ENCODE measurements around the gene RASSF7.

Gene RASSF7

GRCh38 chr11:532986-533585 is 27.7 kb upstream of the RASSF7 start:
- peaks cover 5% of the 10 kb centered on the region for H3K9me3 ChIP-seq (ENCODE audit: insufficient read depth, low read depth, low read length)
- WGBS (ENCODE audit: extremely low coverage, insufficient coverage, insufficient read length): no CpG with 5 or more reads among the region's 33 CpGs
- no peak overlapping the region for H2BK12ac ChIP-seq (ENCODE audit: low read length)
- H3K23ac ChIP-seq (ENCODE audit: low read length): no peak overlapping the region
- no peak overlapping the region for H3K4me2 ChIP-seq (ENCODE audit: low read length)
- H2AK5ac ChIP-seq (ENCODE audit: low read length): no peak overlapping the region
- peaks cover 15% of the 10 kb centered on the region for H3K79me1 ChIP-seq (ENCODE audit: low read length)
- H4K8ac ChIP-seq (ENCODE audit: low read depth, low read length): no peak overlapping the region
- peaks cover 21 to 23% of the 10 kb centered on the region in 2 experiments for H3K4me1 ChIP-seq (ENCODE audit: control insufficient read depth in 1 of 2, insufficient read depth in 2 of 2, low read length in 2 of 2)
- no peak overlapping the region for H3K4me3 ChIP-seq (ENCODE audit: low read depth, low read length)
- DNase-seq: no peak
- H3K79me2 ChIP-seq (ENCODE audit: control insufficient read depth, insufficient read depth, low read length, poor library complexity): peaks cover 6% of the 10 kb centered on the region
- H2BK5ac ChIP-seq (ENCODE audit: low read depth, low read length, poor library complexity): no peak overlapping the region
- H2BK120ac ChIP-seq (ENCODE audit: insufficient read depth, low read length, poor library complexity): no peak overlapping the region
- no peak overlapping the region for H3K18ac ChIP-seq (ENCODE audit: low read length)
- H4K12ac ChIP-seq (ENCODE audit: low read depth, low read length): no peak overlapping the region
- H2AFZ ChIP-seq (ENCODE audit: insufficient read depth, low read length, poor library complexity): no peak overlapping the region
- H3K9ac ChIP-seq (ENCODE audit: low read length): no peak overlapping the region
- no peak overlapping the region for H4K91ac ChIP-seq (ENCODE audit: low read depth, low read length)
- peaks cover 31 to 37% of the 10 kb centered on the region in 2 experiments for H3K36me3 ChIP-seq (ENCODE audit: control insufficient read depth in 1 of 2, insufficient read depth in 2 of 2, low read length in 2 of 2)
- H3K4ac ChIP-seq (ENCODE audit: low read depth, low read length): no peak overlapping the region
- H3K27me3 ChIP-seq (ENCODE audit: insufficient read depth, low read length): peaks cover 12% of the 10 kb centered on the region
- H3K27ac ChIP-seq (ENCODE audit: low read depth, low read length): no peak overlapping the region
- no peak overlapping the region for H3K14ac ChIP-seq (ENCODE audit: low read length)

- Histone ChIP-seq H2AFZ (ENCODE audit: insufficient read depth, low read length, poor library complexity) (no peak overlapping the region), H3K9me3 (ENCODE audit: insufficient read depth, low read depth, low read length) (peaks cover 3% of the 10 kb centered on the region), H4K91ac (ENCODE audit: low read depth, low read length) (no peak overlapping the region), H3K36me3 (ENCODE audit: control insufficient read depth in 1 of 2, insufficient read depth in 2 of 2, low read length in 2 of 2) (peaks cover 31 to 37% of the 10 kb centered on the region in 2 experiments), H3K79me2 (ENCODE audit: control insufficient read depth, insufficient read depth, low read length, poor library complexity) (peaks cover 6% of the 10 kb centered on the region), H3K9ac (ENCODE audit: low read length) (no peak overlapping the region), H3K27ac (ENCODE audit: low read depth, low read length) (no peak overlapping the region), H4K8ac (ENCODE audit: low read depth, low read length) (no peak overlapping the region), H3K27me3 (ENCODE audit: insufficient read depth, low read length) (peaks cover 12% of the 10 kb centered on the region), H3K18ac (ENCODE audit: low read length) (no peak overlapping the region), H3K23ac (ENCODE audit: low read length) (no peak overlapping the region), H2BK120ac (ENCODE audit: insufficient read depth, low read length, poor library complexity) (no peak overlapping the region), H3K4me3 (ENCODE audit: low read depth, low read length) (peak overlapping the region; percentile 39), H3K14ac (ENCODE audit: low read length) (no peak overlapping the region), H4K12ac (ENCODE audit: low read depth, low read length) (no peak overlapping the region), H2BK12ac (ENCODE audit: low read length) (no peak overlapping the region), H3K4ac (ENCODE audit: low read depth, low read length) (no peak overlapping the region), H3K4me2 (ENCODE audit: low read length) (peak overlapping the region; percentile 76), H2BK5ac (ENCODE audit: low read depth, low read length, poor library complexity) (no peak overlapping the region), H2AK5ac (ENCODE audit: low read length) (no peak overlapping the region), H3K79me1 (ENCODE audit: low read length) (peaks cover 15% of the 10 kb centered on the region), H3K4me1 (ENCODE audit: control insufficient read depth in 1 of 2, insufficient read depth in 2 of 2, low read length in 2 of 2) (peaks cover 21 to 23% of the 10 kb centered on the region in 2 experiments)
- no CpG with 5 or more reads among the region's 37 CpGs for WGBS (ENCODE audit: extremely low coverage, insufficient coverage, insufficient read length)
- no peak for DNase-seq
These were observed 27.0 kb upstream of the RASSF7 start for GRCh38 chr11:533586-534395.

DNA sequence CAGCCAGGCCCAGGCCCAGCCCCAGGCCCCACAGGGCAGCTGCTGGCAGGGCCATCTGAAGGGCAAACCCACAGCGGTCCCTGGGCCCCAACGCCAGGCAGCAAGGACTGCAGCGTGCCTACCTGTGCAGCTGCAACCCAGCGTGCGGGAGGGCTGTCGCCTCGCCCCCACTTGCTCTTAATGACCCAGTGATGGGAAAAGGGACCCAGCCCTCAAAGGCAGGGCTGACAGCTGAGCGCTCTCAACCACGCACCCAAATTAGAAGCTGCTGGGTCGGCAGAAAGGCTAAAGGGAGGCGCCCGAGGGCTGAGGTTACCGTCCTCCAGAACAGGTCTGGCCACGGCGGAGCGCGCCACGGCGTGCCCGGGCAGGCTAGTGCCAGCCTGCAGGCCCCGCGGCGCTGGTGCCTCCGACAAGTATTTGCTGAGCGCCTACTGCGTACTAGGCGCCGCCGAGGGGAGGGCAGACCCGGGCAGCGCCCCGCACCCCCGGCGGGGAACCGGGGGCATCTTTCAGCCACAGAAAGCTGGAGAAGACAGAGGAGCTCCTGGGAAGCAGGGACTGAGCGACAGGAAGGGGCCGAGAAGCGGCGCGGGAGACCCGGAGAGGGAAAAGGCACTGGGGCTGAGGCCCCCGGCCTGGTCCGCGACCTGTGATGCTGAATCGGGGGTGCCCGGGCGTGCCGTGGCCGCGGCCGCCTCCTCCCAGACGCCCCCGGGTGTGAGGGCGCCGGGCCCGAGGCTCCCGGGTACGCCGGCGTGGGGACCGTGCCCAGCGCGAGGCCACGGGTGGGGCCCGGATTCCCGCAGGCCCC is 26.2 kb upstream of the RASSF7 start:
- Histone ChIP-seq H4K8ac (ENCODE audit: low read depth, low read length) (peak overlapping the region; percentile 38), H2AK5ac (ENCODE audit: low read length) (peak overlapping the region; percentile 56), H3K4ac (ENCODE audit: low read depth, low read length) (peak overlapping the region; percentile 82), H3K18ac (ENCODE audit: low read length) (peak overlapping the region; percentile 83), H4K91ac (ENCODE audit: low read depth, low read length) (peak overlapping the region; percentile 87), H2BK5ac (ENCODE audit: low read depth, low read length, poor library complexity) (peak overlapping the region; percentile 26), H2AFZ (ENCODE audit: insufficient read depth, low read length, poor library complexity) (peak overlapping the region; percentile 62), H4K12ac (ENCODE audit: low read depth, low read length) (peak overlapping the region; percentile 67), H3K23ac (ENCODE audit: low read length) (no peak overlapping the region), H3K4me3 (ENCODE audit: low read depth, low read length) (peak overlapping the region; percentile 83), H3K79me2 (ENCODE audit: control insufficient read depth, insufficient read depth, low read length, poor library complexity) (peaks cover 6% of the 10 kb centered on the region), H3K27ac (ENCODE audit: low read depth, low read length) (peak overlapping the region; percentile 24), H3K79me1 (ENCODE audit: low read length) (peaks cover 15% of the 10 kb centered on the region), H3K36me3 (ENCODE audit: control insufficient read depth in 1 of 2, insufficient read depth in 2 of 2, low read length in 2 of 2) (peaks cover 31 to 37% of the 10 kb centered on the region in 2 experiments), H3K14ac (ENCODE audit: low read length) (peak overlapping the region; percentile 73), H3K27me3 (ENCODE audit: insufficient read depth, low read length) (peaks cover 12% of the 10 kb centered on the region), H3K4me2 (ENCODE audit: low read length) (peak overlapping the region; percentile 76), H3K4me1 (ENCODE audit: control insufficient read depth in 1 of 2, insufficient read depth in 2 of 2, low read length in 2 of 2) (peaks cover 21 to 23% of the 10 kb centered on the region in 2 experiments), H3K9me3 (ENCODE audit: insufficient read depth, low read depth, low read length) (peaks cover 3% of the 10 kb centered on the region), H3K9ac (ENCODE audit: low read length) (peak overlapping the region; percentile 90), H2BK12ac (ENCODE audit: low read length) (no peak overlapping the region), H2BK120ac (ENCODE audit: insufficient read depth, low read length, poor library complexity) (peak overlapping the region; percentile 34)
- DNase-seq: peak; percentile 44 to 50
- no CpG with 5 or more reads among the region's 66 CpGs for WGBS (ENCODE audit: extremely low coverage, insufficient coverage, insufficient read length)

DNA sequence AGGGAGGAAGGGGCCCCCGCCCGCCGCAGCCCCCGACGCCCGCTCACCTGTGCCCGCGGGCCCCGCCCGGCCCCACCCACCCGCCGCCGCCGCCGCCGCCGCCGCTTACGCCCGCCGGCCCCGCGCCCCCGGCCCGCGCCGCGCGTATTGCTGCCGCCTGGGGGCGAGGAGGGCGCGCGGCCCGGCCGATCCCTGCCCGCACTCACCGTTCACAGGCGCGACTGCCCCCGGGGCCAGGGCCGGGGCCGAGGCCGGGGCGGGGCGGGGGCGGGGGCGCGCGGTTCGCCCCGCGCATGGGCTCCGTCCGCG is 25.6 kb upstream of the RASSF7 start:
- H3K18ac ChIP-seq (ENCODE audit: low read length): no peak overlapping the region
- no peak overlapping the region for H3K27ac ChIP-seq (ENCODE audit: low read depth, low read length)
- no peak overlapping the region for H3K23ac ChIP-seq (ENCODE audit: low read length)
- H4K91ac ChIP-seq (ENCODE audit: low read depth, low read length): peak overlapping the region; percentile 87
- H4K12ac ChIP-seq (ENCODE audit: low read depth, low read length): no peak overlapping the region
- H3K4me2 ChIP-seq (ENCODE audit: low read length): peak overlapping the region; percentile 76
- H2BK120ac ChIP-seq (ENCODE audit: insufficient read depth, low read length, poor library complexity): no peak overlapping the region
- peaks cover 6% of the 10 kb centered on the region for H3K79me2 ChIP-seq (ENCODE audit: control insufficient read depth, insufficient read depth, low read length, poor library complexity)
- no peak overlapping the region for H3K14ac ChIP-seq (ENCODE audit: low read length)
- no peak overlapping the region for H3K9ac ChIP-seq (ENCODE audit: low read length)
- H2AK5ac ChIP-seq (ENCODE audit: low read length): no peak overlapping the region
- peaks cover 31 to 34% of the 10 kb centered on the region in 2 experiments for H3K36me3 ChIP-seq (ENCODE audit: control insufficient read depth in 1 of 2, insufficient read depth in 2 of 2, low read length in 2 of 2)
- H3K27me3 ChIP-seq (ENCODE audit: insufficient read depth, low read length): peaks cover 12% of the 10 kb centered on the region
- no peak overlapping the region for H2BK5ac ChIP-seq (ENCODE audit: low read depth, low read length, poor library complexity)
- WGBS (ENCODE audit: extremely low coverage, insufficient coverage, insufficient read length): no CpG with 5 or more reads among the region's 56 CpGs
- H3K9me3 ChIP-seq (ENCODE audit: insufficient read depth, low read depth, low read length): peaks cover 3% of the 10 kb centered on the region
- peaks cover 21 to 23% of the 10 kb centered on the region in 2 experiments for H3K4me1 ChIP-seq (ENCODE audit: control insufficient read depth in 1 of 2, insufficient read depth in 2 of 2, low read length in 2 of 2)
- no peak overlapping the region for H4K8ac ChIP-seq (ENCODE audit: low read depth, low read length)
- no peak for DNase-seq
- H2BK12ac ChIP-seq (ENCODE audit: low read length): no peak overlapping the region
- peaks cover 15% of the 10 kb centered on the region for H3K79me1 ChIP-seq (ENCODE audit: low read length)
- H2AFZ ChIP-seq (ENCODE audit: insufficient read depth, low read length, poor library complexity): no peak overlapping the region
- peak overlapping the region; percentile 83 for H3K4me3 ChIP-seq (ENCODE audit: low read depth, low read length)
- H3K4ac ChIP-seq (ENCODE audit: low read depth, low read length): no peak overlapping the region
